ENCODE results near the gene SMG5. TPM values are rescaled to one million over a fixed set of nuclear protein-coding genes. Genes with fewer than 3 reads are reported as not detected.

SMG5 gene
- polyA plus RNA-seq, 3 donors, result 4.4 to 72.4 (median 7.0) TPM

DNA sequence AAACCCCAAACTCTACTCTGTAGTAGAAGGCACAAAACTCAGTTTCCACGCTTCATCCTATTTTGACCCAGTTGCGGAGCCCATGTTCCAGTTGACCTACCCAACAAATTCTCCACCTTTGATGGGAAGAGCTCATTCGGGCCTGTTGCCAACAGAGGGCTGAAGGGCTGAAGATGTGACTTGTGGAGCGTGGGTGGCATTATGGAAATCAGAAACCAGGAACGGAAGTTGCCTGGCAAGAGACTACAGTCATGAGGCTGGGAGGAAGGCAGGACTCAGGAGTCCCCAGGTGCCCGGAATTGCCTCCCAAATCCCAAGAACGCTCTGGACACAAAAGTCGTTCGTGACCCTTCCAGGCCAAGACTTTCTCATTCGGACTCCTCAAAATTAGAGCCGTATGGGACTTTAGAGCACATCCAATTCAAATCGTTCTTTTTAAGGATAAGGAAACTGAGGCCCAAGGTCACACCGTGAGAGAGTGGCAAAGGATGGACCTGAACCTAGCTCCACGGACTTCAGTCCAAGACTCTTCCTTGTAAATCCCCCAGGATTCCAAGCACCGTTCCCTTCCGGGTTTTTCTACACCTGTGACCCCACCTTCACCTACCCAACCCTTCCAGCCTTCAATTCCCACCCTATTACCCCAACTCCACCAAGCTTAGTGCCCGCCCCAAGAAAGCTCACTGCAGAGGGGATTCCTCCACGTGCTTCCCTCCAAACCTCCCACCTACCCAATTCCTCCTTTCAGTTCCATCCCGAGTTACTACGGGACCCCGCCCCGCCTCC, 739 bp downstream of the SMG5 start:
- H3K4me3 Mint-ChIP-seq, result peak overlapping the region; percentile 90 to 94
- TF ChIP-seq CTCF (IDR thresholded peaks at IDR 0.05), result no peak
- H3K4me2 ChIP-seq (replicated peaks; ENCODE audit: extremely low read depth, low read length, poor library complexity, severe bottlenecking), result peak overlapping the region; percentile 90
- peaks cover 46% of the 10 kb centered on the region for H4K20me1 ChIP-seq (ENCODE audit: insufficient read depth, low read length)
- H3K79me2 ChIP-seq (ENCODE audit: insufficient read depth, low read length), result peaks cover 66% of the 10 kb centered on the region
- 3% methylated on average over 15 of the region's 22 CpGs for WGBS (ENCODE audit: insufficient coverage)
- H3K36me3 ChIP-seq (replicated peaks in 1 of 2; ENCODE audit: control insufficient read depth in 1 of 2, insufficient read depth in 2 of 2, low read length in 2 of 2), result peaks cover 29 to 39% of the 10 kb centered on the region in 2 donors
- no peaks in the 10 kb centered on the region for H3K9me3 ChIP-seq (replicated peaks in 1 of 2; ENCODE audit: control insufficient read depth in 1 of 2, insufficient read depth in 1 of 2, low read length in 2 of 2)
- no peaks in the 10 kb centered on the region for H3K9me3 Mint-ChIP-seq
- peaks cover 76 to 79% of the 10 kb centered on the region in 2 donors for H3K4me1 ChIP-seq (ENCODE audit: control insufficient read depth in 1 of 2, insufficient read depth in 2 of 2, low read length in 2 of 2)
- peaks cover 22 to 45% of the 10 kb centered on the region in 2 donors for H3K36me3 Mint-ChIP-seq
- intact Hi-C loops (cut with micrococcal nuclease), result no loop called here
- peak overlapping the region; percentile 87 to 95 (median 92) for H3K27ac Mint-ChIP-seq
- H3K4me3 ChIP-seq (replicated peaks in 1 of 3; ENCODE audit: low read depth in 2 of 3, low read length in 3 of 3), result peak overlapping the region; percentile 63 to 96 (median 94)
- no peaks in the 10 kb centered on the region for H3K27me3 Mint-ChIP-seq (ENCODE audit: low read depth in 3 of 3)
- peak overlapping the region; percentile 85 for H3K9ac ChIP-seq (ENCODE audit: insufficient read depth, low read length, poor library complexity, severe bottlenecking)
- DNase-seq, result peak in 1 of 3 donors; percentile 33
- peak overlapping the region; percentile 79 to 82 for H3K27ac ChIP-seq (ENCODE audit: low read depth in 1 of 2, low read length in 2 of 2)
- peak overlapping the region; percentile 82 for H2AFZ ChIP-seq (ENCODE audit: insufficient read depth, low read depth, low read length, poor library complexity, severe bottlenecking)
- H3K4me1 Mint-ChIP-seq, result peaks cover 67% of the 10 kb centered on the region
- H3K27me3 ChIP-seq (ENCODE audit: control insufficient read depth in 2 of 2, insufficient read depth in 2 of 2, low read length in 2 of 2), result no peaks in the 10 kb centered on the region

- Histone ChIP-seq H3K27me3 (ENCODE audit: control insufficient read depth in 2 of 2, insufficient read depth in 2 of 2, low read length in 2 of 2) (no peaks in the 10 kb centered on the region), H3K9ac (ENCODE audit: insufficient read depth, low read length, poor library complexity, severe bottlenecking) (peak overlapping the region; percentile 85), H3K4me3 (replicated peaks in 1 of 3; ENCODE audit: low read depth in 2 of 3, low read length in 3 of 3) (peak overlapping the region in 2 of 3 experiments; percentile 63 to 94), H4K20me1 (ENCODE audit: insufficient read depth, low read length) (peaks cover 49% of the 10 kb centered on the region), H3K4me2 (replicated peaks; ENCODE audit: extremely low read depth, low read length, poor library complexity, severe bottlenecking) (peak overlapping the region; percentile 90), H2AFZ (ENCODE audit: insufficient read depth, low read depth, low read length, poor library complexity, severe bottlenecking) (peak overlapping the region; percentile 82), H3K79me2 (ENCODE audit: insufficient read depth, low read length) (peaks cover 66% of the 10 kb centered on the region), H3K27ac (ENCODE audit: low read depth in 1 of 2, low read length in 2 of 2) (peak overlapping the region; percentile 79 to 82), H3K9me3 (replicated peaks in 1 of 2; ENCODE audit: control insufficient read depth in 1 of 2, insufficient read depth in 1 of 2, low read length in 2 of 2) (no peaks in the 10 kb centered on the region), H3K4me1 (ENCODE audit: control insufficient read depth in 1 of 2, insufficient read depth in 2 of 2, low read length in 2 of 2) (peaks cover 82 to 85% of the 10 kb centered on the region in 2 donors), H3K36me3 (replicated peaks in 1 of 2; ENCODE audit: control insufficient read depth in 1 of 2, insufficient read depth in 2 of 2, low read length in 2 of 2) (peaks cover 28 to 37% of the 10 kb centered on the region in 2 donors)
- Mint-ChIP-seq H3K9me3 (no peaks in the 10 kb centered on the region), H3K27ac (peak overlapping the region; percentile 59 to 95 (median 90)), H3K36me3 (peaks cover 23 to 47% of the 10 kb centered on the region in 2 donors), H3K27me3 (ENCODE audit: low read depth in 3 of 3) (no peaks in the 10 kb centered on the region), H3K4me3 (peak overlapping the region; percentile 90 to 94), H3K4me1 (peaks cover 73% of the 10 kb centered on the region)
- WGBS (ENCODE audit: insufficient coverage), result 33% methylated on average over 8 of the region's 8 CpGs
- peak in 1 of 3 donors; percentile 33 for DNase-seq
- intact Hi-C loops (cut with micrococcal nuclease), result no loop called here
- no peak for TF ChIP-seq CTCF (IDR thresholded peaks at IDR 0.05)
Observed at GRCh38 chr1:156281281-156281680, 1.3 kb downstream of the SMG5 start.

All from CD14-positive monocyte (primary cell).